SK-N-SH treated with all-trans-retinoic acid at 6 μM for 48 hours (cell line): ENCODE results near the gene GRIN3A.

Experiments used
- BACH2 ChIP-seq: fragments of 250-450 bp; sonication (Bioruptor Pico); IDR thresholded peaks from 2 replicates; pipeline ENCODE4 v1.9.0; 2021; ENCODE audit warnings: mild to moderate bottlenecking, borderline replicate concordance
- CREB5 ChIP-seq: fragments of 250-450 bp; sonication (Bioruptor Pico); IDR thresholded peaks from 2 replicates; pipeline ENCODE4 v1.5.1; 2020; ENCODE audit warnings: low read depth, mild to moderate bottlenecking, moderate library complexity
- ESRRG ChIP-seq: fragments of 250-450 bp; sonication (Bioruptor Pico); IDR thresholded peaks from 2 replicates; pipeline ENCODE4 v1.6.1; 2021; ENCODE audit warnings: mild to moderate bottlenecking
- GLIS3 ChIP-seq: fragments of 250-450 bp; sonication (Bioruptor Pico); IDR thresholded peaks from 2 replicates; pipeline ENCODE4 v1.5.0; 2020; ENCODE audit warnings: mild to moderate bottlenecking, moderate library complexity
- OSR1 ChIP-seq: fragments of 250-450 bp; sonication (Bioruptor Pico); IDR thresholded peaks from 2 replicates; pipeline ENCODE4 v1.8.0; 2022; ENCODE audit warnings: moderate library complexity, mild to moderate bottlenecking, inconsistent platforms
- PATZ1 ChIP-seq: fragments of 250-450 bp; sonication (Bioruptor Pico); IDR thresholded peaks from 2 replicates; pipeline ENCODE4 v1.8.0; 2020; ENCODE audit warnings: mild to moderate bottlenecking, moderate library complexity, borderline replicate concordance
- PPARA ChIP-seq: fragments of 250-450 bp; sonication (Bioruptor Pico); IDR thresholded peaks from 2 replicates; pipeline ENCODE4 v1.5.0; 2020; ENCODE audit warnings: mild to moderate bottlenecking, borderline replicate concordance
- RARB ChIP-seq: fragments of 250-450 bp; sonication (Bioruptor Pico); IDR thresholded peaks from 2 replicates; pipeline ENCODE4 v1.8.0; 2021; ENCODE audit warnings: mild to moderate bottlenecking, moderate library complexity
- TCF4 ChIP-seq: fragments of 250-450 bp; sonication (Bioruptor Pico); IDR thresholded peaks from 2 replicates; pipeline ENCODE4 v1.8.0; 2021; ENCODE audit warnings: mild to moderate bottlenecking, moderate library complexity, borderline replicate concordance
- TOX ChIP-seq: fragments of 250-450 bp; sonication (Bioruptor Pico); IDR thresholded peaks from 2 replicates; pipeline ENCODE4 v1.8.0; 2021; ENCODE audit warnings: mild to moderate bottlenecking, moderate library complexity, borderline replicate concordance
- ZFP3 ChIP-seq: fragments of 250-450 bp; sonication (Bioruptor Pico); IDR thresholded peaks from 2 replicates; pipeline ENCODE4 v1.5.0; 2020; ENCODE audit warnings: mild to moderate bottlenecking, moderate library complexity
- ZFP30 ChIP-seq: fragments of 450-650 bp; formaldehyde crosslinking; IDR thresholded peaks from 2 replicates; pipeline ENCODE4 v1.5.0; 2022; ENCODE audit warnings: mild to moderate bottlenecking, moderate library complexity
- ZNF70 ChIP-seq: fragments of 450-650 bp; formaldehyde crosslinking; IDR thresholded peaks from 2 replicates; pipeline ENCODE4 v1.5.0; 2020; ENCODE audit warnings: mild to moderate bottlenecking, moderate library complexity

- TF ChIP-seq TOX (CRISPR knock-in tag) (no peak), CREB5 (CRISPR knock-in tag) (no peak), OSR1 (CRISPR knock-in tag) (no peak), RARB (CRISPR knock-in tag) (no peak), ZNF70 (CRISPR knock-in tag) (no peak), ESRRG (CRISPR knock-in tag) (no peak), ZFP3 (CRISPR knock-in tag) (no peak), PATZ1 (CRISPR knock-in tag) (no peak), TCF4 (CRISPR knock-in tag) (no peak), BACH2 (CRISPR knock-in tag) (no peak), PPARA (CRISPR knock-in tag) (no peak), ZFP30 (CRISPR knock-in tag) (no peak), GLIS3 (CRISPR knock-in tag) (no peak)
Observed at GRCh38 chr9:101601904-101602765, 136.3 kb downstream of the GRIN3A start.
